Measurements from ENCODE around the gene STXBP5L.

DNA sequence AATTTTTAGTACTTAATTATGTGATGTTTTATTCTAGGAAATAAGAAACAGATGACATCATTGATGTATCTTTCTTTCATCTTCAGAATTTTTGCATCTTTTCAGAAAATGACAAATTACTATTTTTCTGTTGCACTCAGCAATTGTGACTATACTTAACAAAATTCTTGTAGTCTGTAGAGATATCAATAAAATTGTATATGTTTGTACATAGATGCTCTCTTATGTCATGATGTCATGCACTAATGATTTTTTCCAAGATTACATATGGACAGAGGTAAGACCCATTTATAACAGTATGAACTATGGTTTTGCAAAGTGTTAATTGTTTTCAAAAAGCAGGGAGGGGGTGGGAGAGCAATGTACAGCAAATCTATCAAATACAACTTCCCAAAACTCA lies 516.5 kb downstream of the STXBP5L start:
- TF ChIP-seq, protein P1, sequence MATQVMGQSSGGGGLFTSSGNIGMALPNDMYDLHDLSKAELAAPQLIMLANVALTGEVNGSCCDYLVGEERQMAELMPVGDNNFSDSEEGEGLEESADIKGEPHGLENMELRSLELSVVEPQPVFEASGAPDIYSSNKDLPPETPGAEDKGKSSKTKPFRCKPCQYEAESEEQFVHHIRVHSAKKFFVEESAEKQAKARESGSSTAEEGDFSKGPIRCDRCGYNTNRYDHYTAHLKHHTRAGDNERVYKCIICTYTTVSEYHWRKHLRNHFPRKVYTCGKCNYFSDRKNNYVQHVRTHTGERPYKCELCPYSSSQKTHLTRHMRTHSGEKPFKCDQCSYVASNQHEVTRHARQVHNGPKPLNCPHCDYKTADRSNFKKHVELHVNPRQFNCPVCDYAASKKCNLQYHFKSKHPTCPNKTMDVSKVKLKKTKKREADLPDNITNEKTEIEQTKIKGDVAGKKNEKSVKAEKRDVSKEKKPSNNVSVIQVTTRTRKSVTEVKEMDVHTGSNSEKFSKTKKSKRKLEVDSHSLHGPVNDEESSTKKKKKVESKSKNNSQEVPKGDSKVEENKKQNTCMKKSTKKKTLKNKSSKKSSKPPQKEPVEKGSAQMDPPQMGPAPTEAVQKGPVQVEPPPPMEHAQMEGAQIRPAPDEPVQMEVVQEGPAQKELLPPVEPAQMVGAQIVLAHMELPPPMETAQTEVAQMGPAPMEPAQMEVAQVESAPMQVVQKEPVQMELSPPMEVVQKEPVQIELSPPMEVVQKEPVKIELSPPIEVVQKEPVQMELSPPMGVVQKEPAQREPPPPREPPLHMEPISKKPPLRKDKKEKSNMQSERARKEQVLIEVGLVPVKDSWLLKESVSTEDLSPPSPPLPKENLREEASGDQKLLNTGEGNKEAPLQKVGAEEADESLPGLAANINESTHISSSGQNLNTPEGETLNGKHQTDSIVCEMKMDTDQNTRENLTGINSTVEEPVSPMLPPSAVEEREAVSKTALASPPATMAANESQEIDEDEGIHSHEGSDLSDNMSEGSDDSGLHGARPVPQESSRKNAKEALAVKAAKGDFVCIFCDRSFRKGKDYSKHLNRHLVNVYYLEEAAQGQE (IDR thresholded peaks at IDR 0.05; ENCODE audit: borderline replicate concordance), result no peak
- TF ChIP-seq, protein P2, sequence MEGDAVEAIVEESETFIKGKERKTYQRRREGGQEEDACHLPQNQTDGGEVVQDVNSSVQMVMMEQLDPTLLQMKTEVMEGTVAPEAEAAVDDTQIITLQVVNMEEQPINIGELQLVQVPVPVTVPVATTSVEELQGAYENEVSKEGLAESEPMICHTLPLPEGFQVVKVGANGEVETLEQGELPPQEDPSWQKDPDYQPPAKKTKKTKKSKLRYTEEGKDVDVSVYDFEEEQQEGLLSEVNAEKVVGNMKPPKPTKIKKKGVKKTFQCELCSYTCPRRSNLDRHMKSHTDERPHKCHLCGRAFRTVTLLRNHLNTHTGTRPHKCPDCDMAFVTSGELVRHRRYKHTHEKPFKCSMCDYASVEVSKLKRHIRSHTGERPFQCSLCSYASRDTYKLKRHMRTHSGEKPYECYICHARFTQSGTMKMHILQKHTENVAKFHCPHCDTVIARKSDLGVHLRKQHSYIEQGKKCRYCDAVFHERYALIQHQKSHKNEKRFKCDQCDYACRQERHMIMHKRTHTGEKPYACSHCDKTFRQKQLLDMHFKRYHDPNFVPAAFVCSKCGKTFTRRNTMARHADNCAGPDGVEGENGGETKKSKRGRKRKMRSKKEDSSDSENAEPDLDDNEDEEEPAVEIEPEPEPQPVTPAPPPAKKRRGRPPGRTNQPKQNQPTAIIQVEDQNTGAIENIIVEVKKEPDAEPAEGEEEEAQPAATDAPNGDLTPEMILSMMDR (IDR thresholded peaks at IDR 0.05; ENCODE audit: poor library complexity, severe bottlenecking), result no peak
- TF ChIP-seq EP300 (conservative IDR thresholded peaks at IDR 0.05; ENCODE audit: poor library complexity, severe bottlenecking), result no peak
- TF ChIP-seq EZH2 (IDR thresholded peaks at IDR 0.05; ENCODE audit: borderline replicate concordance, insufficient read depth, low read length, poor library complexity, severe bottlenecking), result no peak
- no peak for TF ChIP-seq TAF1 (IDR thresholded peaks at IDR 0.05; ENCODE audit: low read depth)
- TF ChIP-seq POLR2AphosphoS5 (IDR thresholded peaks at IDR 0.05), result no peak
- TF ChIP-seq RAD21 (conservative IDR thresholded peaks at IDR 0.05), result no peak
- no peak for TF ChIP-seq SMC3 (conservative IDR thresholded peaks at IDR 0.05; ENCODE audit: poor library complexity)
- no peak for TF ChIP-seq MXI1 (conservative IDR thresholded peaks at IDR 0.05; ENCODE audit: poor library complexity, severe bottlenecking)
